SIG-M5 treated with dmso at 0.1 percent for 504 hours (cell line): Measurements from ENCODE around the gene KRT3.

ENCODE experiments used
- DNase-seq: peaks from one replicate; lab custom pipeline; 2025; ENCODE audit not compliant: unreplicated experiment; lab: John Stamatoyannopoulos, UW

KRT3 gene

DNA sequence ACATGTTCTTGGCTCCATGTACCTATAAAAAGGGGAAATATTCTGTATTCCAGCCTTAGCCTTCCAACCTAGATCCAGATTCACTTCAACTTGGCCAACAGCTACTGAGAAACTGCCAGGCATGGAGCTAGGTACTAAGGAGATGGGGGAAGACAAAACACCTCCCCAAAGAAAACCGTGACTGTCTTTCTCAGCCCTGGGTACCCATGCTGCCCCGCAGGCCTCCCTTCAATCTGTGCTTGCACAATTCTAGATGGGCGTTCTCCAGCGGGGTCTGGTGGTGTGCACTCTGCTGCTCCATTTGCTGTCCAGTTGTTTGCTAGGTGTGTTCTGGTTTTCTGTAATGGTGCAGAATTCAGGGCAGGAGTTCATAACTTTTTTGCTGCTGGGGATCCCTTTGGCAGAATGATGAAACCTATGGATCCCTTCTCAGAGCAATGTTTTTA, 18.8 kb upstream of the KRT3 start:
- DNase-seq: no peak

DNA sequence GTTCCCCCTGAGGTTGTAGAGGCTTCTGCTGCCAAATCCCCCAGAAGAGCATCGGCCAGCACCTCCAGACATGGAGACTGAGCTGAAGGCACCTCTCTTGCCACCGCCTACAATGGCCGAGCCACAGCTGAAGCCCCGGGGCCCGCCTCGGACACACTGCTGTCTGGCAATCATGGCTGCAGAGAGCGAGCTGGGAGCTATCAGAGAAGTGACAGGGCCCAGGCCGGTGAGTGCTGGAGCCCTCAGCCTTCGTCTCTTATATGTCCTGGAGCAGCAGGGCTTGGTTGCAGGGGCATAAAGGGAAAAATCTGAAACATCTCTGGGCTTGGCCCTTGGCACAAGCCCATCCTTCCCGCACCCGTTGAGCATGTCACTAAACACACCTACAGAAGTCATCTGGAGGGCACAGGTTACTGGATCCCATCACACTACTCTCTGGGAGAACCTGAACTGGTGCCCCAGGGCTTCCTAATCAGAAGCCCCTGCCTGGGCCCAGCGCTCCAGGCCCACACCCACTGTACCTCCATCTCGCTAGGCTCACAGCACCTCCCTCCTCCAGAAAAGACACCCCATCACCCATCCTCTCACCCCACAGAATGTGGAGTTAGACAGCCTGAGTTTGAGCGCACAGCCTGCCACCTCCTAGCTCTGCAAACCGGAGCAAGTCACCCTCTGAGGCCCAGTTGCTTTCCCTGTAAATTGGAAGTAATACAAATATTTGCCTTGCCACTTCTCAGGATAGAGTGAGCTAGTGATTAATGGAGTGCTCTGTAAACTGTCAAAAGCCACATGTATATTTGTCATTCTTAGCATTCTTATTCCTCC, 18.2 kb upstream of the KRT3 start, which contains the start of gene KRT4:
KRT4 (minus strand) TSS at position 232 of the 825 bp plus-strand sequence; CDS start at position 174, 58 bp downstream.
- DNase-seq: peak; percentile 26

DNA sequence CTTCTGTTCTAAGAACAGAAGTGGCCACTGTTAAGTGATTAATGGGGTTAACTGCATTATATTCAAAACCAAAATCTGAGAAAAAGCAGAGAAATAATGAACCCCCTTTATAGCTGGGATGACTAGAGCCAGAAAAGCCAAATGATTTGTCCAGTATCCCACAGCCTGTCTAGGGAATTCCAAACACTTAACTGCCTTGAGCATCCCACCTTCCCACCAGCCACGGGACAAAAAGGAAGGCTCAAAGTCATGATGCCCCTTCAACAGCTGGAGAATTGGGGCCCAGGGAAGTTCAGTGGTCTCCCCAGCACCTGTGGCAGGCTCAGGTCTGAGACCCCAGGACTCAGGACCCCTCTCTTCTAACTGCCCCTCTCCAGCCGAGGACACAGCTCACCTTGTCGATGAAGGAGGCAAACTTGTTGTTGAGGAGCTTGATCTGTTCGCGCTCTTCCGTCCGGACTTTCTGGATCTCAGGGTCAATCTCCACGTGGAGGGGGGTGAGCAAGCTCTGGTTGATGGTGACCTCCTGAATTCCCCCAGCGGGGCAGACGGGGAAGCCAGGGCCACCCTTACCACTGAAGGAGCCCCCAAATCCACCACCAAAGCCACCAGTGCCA, 17.4 kb upstream of the KRT3 start:
- no peak for DNase-seq

DNA sequence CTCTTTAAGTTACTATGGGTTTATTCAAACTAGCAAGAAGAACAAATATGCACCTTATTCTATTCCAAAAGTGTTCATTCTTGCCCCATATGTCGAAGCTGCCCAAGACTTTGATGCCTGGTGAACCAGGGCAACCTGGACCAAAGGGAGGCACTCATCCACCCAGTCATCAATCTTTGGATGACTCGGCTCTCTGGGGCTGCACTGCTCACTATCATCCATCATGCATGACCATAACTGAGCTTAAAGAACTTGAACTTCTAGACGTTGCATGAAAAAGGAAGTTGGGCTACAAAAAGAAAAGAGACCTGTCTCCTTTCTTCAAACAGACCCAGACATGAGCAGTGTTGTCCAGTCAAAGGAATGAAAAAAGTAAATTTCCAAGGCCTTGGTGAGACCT, 16.8 kb upstream of the KRT3 start:
- DNase-seq: no peak

DNA sequence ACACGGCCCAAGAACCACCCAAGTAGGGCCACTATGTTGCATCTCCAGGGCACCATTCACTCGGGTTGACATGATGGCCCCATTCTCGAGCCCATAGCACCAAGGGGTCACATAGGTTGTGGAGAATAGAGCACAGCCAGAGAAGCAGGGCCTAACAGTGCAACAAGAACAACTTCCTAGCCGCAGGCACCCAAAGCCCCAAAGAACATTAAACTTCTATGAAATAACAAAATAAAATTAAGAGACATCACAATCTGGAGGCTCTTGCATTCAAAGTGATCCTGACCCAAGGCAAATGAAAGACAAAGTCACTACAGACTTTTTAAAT, 16.1 kb upstream of the KRT3 start:
- DNase-seq: no peak

DNA sequence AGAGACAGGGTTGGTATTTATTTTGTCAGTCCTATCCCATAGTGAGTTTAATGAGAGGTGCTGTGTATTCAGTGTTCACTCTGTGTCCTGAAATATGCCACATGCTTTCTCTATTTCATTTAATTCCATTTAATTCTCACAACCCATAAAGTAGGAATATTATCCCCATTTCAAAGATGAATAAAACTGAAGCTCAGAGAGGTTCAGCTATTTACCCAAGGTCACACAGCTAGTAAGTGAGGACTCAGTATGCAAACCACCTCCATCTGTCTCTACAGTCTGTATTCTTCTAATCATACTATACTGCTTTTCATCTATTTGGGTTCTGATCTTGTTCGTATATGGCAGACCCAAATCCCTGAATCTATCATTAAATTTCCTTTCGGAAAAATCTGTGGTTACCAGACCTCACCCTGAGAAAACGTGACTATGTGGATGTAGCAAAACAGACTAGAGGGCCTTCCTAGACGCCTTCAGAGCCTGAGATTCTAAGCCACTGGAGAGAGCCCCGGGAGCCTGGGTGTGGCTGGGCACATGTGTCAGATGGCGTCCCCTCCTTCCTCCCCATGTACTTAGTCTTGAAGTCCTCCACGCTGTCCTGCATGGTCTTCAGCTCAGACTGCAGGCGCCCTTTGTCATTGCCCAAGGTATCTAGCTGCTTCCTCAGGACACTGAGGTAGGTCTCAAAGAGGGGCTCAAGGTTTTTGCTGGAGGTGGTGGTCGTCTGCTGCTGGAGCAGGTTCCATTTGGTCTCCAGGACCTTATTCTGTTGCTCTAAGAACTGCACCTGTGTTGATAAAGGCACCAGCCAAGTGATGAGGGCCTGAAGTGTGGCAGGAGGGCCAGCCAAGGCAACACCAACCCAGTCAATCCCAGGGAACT, 15.5 kb upstream of the KRT3 start:
- no peak for DNase-seq

DNA sequence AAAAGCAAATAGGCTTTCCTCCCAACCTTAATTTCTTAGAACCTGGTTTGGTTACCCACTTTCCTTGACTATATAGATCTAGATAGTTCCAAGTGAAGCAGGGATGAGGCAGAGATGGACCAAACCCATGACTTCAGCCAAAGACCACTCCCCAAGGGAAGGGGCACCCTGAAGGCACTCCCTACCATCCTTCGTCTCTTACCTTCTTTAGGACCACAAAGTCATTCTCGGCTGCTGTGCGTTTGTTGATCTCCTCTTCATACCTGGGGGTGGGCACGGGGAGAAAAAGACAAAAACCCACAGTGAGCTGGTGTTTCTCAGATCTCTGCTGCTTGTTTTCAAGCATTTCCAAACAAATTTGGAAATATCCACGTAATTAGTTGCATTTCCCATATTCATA, 14.6 kb upstream of the KRT3 start:
- DNase-seq: no peak

DNA sequence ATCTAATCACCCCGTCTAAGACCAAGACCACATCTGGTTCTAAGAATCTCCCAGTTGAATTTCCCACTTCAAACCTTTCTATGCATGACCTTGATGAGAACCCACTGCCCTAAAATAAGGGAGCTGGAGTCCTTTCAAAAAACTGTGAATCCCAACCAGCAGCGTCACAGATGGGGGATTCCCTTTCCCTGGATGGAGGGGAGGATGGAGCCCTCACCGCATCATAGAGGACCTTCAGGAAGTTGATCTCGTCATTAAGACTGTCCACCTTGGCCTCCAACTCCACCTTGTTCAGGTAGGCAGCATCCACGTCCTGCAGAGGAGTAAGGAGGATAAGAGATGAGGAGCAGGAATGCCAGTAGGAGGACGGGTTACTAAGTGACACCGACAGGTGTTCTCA, 13.2 kb upstream of the KRT3 start:
- DNase-seq: no peak

DNA sequence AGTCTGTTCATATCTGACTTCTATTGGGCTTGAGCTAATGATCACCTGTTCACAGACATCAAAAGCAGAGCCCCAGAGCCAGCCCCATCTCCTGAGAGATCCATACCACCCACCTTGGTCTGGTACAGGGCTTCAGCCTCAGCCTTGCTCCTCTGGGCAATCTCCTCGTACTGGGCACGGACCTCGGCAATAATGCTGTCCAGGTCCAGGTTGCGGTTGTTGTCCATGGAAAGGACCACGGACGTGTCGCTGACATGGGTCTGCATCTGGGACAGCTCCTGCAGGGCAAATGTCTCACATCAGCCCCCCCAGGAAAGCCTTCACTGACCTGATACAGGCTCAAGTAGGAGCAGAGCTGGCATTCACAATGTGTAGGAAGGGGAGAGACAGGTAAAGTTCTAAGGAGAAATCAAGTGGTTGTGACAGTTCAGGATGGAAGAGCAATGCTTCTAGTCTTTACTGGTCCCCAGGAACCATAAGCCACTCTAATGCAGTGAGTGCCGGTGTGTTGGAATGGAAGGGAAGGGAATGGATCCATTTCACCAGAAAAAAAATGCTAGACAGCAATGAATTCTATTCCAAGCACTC, 12.8 kb upstream of the KRT3 start:
- DNase-seq: no peak

DNA sequence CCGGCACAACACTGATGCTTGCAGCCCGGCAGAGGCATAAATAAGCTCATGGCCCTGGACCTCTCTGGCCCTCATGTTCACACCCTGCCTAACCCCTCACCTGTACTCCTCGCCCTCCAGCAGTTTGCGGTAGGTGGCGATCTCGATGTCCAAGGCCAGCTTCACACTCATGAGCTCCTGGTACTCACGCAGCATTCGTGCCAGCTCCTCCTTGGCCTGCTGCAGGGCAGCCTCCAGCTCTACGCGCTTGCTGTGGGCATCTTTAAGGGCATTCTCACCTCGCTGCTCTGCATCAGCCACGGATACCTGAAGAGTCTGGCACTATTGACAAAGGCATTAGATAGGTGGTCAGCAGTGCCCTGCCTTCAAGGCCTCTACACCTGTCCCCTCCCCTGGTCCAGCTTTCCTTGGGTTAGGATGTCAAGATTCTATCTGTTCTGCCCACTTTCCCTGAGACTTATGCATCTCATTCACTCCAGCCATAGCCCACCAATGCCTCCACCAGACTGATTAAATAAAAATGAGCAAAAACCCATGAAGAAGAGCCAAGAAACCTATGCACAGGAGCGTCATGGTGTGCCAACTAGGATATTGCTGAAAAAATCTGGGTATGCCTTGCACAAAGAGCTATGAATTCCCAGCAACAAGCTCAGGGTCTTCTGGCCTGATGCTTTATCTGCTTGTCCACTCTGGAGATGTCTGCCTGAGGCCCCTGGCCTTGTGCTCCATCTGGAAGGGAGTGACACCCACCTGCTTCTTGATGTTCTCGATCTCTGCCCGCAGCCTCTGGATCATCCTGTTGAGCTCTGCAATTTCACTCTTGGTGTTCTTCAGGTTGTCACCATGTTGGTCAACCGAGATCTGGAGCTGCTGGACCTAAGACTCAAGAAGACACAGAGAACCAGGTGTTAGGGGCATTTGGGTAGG, 11.9 kb upstream of the KRT3 start:
- no peak for DNase-seq

DNA sequence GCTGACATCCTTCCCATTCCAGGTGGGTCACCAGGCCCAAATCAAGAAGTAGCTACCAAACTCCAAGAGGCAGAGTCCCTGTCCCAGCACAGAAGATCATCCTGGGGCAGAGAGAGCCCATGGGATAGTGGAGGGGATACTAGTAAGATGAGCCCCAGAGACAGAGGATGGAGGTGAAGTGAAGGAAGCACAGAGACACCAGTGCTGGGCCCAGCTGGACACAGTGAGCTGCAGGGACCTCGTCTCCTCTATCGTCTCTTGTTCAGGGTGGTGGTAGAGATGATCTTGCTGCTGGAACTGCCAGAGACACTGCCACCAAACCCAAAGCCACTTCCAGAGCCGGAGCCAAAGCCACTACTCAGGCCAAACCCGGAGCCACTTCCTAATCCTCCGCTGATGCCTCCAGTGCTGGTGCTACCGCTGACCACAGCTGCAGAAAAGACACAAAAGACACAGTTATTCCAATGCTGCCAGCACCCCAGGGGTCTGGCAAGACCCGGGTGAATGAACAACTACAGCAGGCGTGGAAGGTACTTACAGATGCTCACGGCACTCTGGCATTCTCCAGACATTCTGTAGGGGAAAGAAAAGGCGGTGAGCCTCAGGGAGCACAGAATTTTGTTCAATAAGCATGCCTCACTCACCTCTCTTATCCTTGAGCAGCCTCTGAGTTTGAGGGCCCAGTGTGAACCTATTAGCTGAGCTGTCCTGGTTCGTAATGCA, 11.1 kb upstream of the KRT3 start:
- no peak for DNase-seq

DNA sequence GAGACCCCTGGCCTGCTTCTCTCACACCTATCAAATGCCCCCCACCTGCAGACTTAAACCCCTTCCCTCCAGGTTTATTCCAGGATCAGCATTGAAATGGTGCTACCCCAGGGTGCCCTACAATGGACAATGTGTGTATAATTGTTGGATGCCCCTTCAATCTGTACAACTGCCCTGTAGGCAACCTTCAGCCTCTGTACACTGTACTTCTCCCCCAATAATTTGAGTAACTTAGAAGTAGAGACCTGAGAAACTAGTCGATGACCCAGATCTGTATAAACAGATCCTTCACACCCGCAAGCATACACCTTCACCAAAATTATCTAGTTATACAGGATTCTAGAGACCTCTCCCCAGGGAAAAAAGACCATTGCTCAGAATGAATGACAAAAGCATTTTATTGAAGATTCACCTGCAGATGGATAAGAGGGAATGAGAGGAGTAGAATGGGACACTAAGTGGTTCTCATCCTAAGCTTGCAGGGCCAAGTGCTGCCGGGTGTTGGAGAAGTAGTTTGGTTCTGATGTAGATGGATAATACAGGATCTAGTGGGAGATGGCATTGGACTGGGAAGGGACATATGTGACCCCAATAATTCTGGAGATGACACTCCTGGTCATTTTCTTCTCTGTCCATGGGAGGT, 10.4 kb upstream of the KRT3 start:
- no peak for DNase-seq

DNA sequence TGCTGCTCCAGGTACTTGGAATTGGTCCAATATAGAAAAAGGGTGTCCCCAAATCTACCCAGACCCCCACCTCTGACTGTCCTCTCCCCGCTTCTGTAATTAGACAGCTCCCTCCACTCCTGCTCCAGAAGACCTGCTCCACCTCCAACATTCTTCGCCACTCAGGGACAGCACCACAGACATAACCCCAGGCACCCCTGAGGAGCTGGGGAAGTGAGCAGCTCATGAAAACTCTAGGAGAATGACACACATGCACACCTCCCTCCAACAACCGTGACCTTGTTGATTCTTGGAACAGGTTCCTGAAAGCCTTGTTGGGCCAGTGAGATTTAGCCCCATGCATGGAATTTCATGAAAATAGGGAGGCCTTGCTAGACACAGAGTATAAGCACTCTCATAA, 9.8 kb upstream of the KRT3 start:
- DNase-seq: no peak

DNA sequence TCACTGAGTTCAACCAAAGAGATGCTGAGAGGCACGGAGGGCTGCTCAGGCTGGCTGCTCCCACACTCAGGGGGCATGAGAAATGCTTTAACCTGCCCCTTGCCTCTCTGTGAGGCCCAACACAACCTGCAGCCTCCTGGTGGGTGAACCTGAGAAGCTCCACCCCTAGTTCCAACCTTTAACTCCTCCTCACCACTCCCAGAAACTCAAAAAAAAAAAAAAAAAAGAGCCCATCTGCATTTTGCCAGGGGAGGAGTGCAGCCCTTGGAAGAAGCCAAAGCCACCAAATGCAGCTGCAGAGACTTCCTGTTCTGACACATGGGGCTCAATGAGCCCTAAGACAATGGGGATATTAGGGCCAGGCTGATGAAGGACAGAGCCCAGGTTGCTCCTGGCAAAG, 9.1 kb upstream of the KRT3 start:
- DNase-seq: no peak

DNA sequence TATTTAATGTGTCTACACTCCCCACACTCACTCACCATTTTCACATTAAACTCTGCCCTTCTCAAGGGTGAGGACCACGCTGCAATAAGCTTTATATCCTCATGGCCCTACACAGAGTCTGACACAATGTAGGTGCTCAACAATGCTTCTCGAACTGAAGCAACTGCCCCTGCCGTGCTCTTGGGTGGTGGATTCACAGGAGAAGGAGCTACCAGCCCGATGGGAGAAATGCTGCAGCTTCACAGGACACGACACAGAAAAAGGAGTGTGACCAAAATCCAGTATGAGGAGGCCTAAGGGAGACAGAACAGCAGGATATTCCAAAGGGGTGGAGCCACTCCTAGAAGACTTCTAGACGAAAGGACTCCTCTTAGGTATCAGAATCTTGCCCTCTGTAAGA, 6.5 kb upstream of the KRT3 start:
- DNase-seq: no peak

DNA sequence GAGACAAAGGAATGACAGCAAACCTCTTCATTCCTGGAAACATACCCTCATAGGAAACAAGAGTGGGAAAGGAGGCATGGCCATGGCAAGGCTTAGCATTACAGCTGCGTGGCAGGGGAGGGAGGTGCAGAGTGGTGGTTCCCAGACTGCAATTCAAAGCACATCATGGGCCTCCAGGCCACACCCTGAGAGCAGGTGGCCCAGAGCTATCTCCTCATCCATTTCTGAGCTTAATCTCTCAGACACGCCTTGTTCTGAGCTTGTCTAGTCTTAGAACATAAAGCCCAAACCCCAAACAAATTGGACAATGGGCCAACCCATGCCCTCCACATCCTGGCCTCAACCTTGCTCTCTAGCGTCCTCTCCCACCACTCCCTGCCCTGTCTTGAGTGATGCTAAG, 5.9 kb upstream of the KRT3 start:
- no peak for DNase-seq

DNA sequence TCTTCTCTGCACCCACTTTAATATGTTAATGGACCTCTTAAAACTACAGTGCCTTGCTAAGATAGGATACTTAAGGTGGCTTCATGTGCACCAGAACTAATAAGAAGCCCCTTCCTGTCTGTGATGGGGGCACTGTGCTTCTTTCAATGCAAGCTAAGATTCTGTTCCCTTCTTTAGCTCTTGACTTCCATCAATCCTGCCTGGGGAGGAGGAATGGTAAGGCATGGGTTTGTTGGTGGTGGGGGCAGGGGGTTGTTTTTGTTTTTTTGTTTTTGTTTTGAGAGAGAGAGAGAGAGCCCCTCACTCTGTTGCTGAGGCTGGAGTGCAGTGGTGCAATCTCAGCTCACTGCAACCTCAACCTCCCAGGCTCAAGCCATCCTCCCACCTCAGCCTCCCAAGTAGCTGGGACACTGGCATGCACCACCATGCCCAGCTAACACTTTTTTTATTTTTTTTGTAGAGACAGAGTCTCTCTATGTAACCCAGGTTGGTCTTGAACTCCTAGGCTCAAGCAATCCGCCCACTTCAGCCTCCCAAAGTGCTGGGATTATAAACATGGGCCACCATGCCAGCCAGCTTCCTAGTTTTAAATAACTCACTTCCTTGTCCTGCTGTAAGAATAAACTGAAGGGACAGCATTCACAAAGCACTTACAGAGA, 4.5 kb upstream of the KRT3 start:
- DNase-seq: no peak

DNA sequence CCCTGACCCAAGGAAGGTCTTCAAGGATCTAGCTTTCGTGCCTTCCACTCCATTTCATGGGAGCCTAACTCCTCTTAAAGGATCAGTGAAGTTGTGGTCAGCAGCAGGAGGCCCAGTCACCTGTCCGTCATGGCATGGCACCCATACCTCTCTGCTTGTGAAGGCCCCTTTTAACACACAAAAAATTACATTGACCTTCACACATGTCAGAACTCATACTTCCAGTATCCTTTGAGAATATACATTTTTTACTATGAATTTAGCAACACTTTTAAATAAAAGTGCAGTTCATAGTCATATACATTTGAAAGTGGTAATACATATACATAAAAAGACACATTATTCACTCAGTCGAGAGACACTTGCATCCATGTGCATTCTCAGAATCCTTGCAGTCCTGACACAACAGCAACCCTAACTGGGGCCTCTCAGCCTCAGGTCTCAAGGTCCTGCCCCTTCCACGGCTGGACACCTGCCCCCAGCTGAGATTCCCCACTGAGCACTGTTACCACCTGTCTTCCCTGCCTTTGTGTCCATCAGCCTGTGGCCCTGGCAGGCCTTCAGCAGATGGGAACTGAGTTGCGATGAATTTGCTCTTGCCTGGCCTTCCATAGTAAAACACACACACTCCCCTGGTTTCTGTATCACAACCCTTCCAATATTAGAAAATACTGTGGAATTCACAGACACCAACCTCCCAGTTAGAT, 3.7 kb upstream of the KRT3 start:
- DNase-seq: no peak
